ENCODE results near the gene RIMS1. TPM values are rescaled to one million over a fixed set of nuclear protein-coding genes. Genes with fewer than 3 reads are reported as not detected.

The RIMS1 gene
- total and polyA plus RNA-seq, 4 donors = 0.09 to 0.17 TPM; not detected in 2

GRCh38 chr6:72248621-72249020, 362.3 kb downstream of the RIMS1 start:
- Histone ChIP-seq H3K4me3 (ENCODE audit: low read depth in 1 of 3, low read length in 3 of 3) (no peak overlapping the region), H3K4me1 (ENCODE audit: control insufficient read depth in 4 of 4, insufficient read depth in 4 of 4, low read length in 3 of 4) (no peaks in the 10 kb centered on the region), H3K9me3 (ENCODE audit: control insufficient read depth in 4 of 4, low read length in 3 of 4) (no peaks in the 10 kb centered on the region), H3K36me3 (ENCODE audit: control insufficient read depth in 4 of 4, insufficient read depth in 3 of 4, low read depth in 1 of 4, low read length in 3 of 4) (no peaks in the 10 kb centered on the region), H3K27me3 (ENCODE audit: control insufficient read depth in 4 of 4, insufficient read depth in 4 of 4, low read length in 3 of 4) (no peaks in the 10 kb centered on the region), H3K9ac (ENCODE audit: low read depth in 1 of 2, low read length in 2 of 2) (no peak overlapping the region), H3K27ac (ENCODE audit: low read depth in 1 of 2, low read length in 2 of 2) (no peak overlapping the region)
- TF ChIP-seq FOXA1 (IDR thresholded peaks at IDR 0.05) (no peak), JUND (IDR thresholded peaks at IDR 0.05) (no peak), NR2F2 (IDR thresholded peaks at IDR 0.05) (no peak), RXRA (IDR thresholded peaks at IDR 0.05) (no peak)
- WGBS = 90% methylated on average over 1 of the region's 1 CpG
- no peak for DNase-seq (ENCODE audit: low spot score)

GRCh38 chr6:72250664-72251063, 364.3 kb downstream of the RIMS1 start:
- TF ChIP-seq REST (IDR thresholded peaks at IDR 0.05) = no peak
- no peak for TF ChIP-seq RXRA (IDR thresholded peaks at IDR 0.05)
- no peak for TF ChIP-seq FOXA2 (IDR thresholded peaks at IDR 0.05)
- no peak for TF ChIP-seq GABPA (IDR thresholded peaks at IDR 0.05 in 1 of 2, conservative IDR thresholded peaks at IDR 0.05 in 1 of 2)
- no peak for TF ChIP-seq SP1 (IDR thresholded peaks at IDR 0.05)
- TF ChIP-seq NR2F2 (IDR thresholded peaks at IDR 0.05) = no peak

GRCh38 chr6:72260489-72260888, 374.1 kb downstream of the RIMS1 start:
- Histone ChIP-seq H3K36me3 (ENCODE audit: control insufficient read depth in 4 of 4, insufficient read depth in 3 of 4, low read depth in 1 of 4, low read length in 3 of 4) (no peaks in the 10 kb centered on the region), H3K4me3 (ENCODE audit: low read depth in 1 of 3, low read length in 3 of 3) (no peak overlapping the region), H3K4me1 (ENCODE audit: control insufficient read depth in 4 of 4, insufficient read depth in 4 of 4, low read length in 3 of 4) (no peaks in the 10 kb centered on the region), H3K27me3 (ENCODE audit: control insufficient read depth in 4 of 4, insufficient read depth in 4 of 4, low read length in 3 of 4) (no peaks in the 10 kb centered on the region), H3K27ac (ENCODE audit: low read depth in 1 of 2, low read length in 2 of 2) (no peak overlapping the region), H3K9ac (ENCODE audit: low read depth in 1 of 2, low read length in 2 of 2) (no peak overlapping the region), H3K9me3 (ENCODE audit: control insufficient read depth in 4 of 4, low read length in 3 of 4) (no peaks in the 10 kb centered on the region)
- 59% methylated on average over 3 of the region's 3 CpGs for WGBS
- no peak for TF ChIP-seq MAX (IDR thresholded peaks at IDR 0.05)
- no peak for TF ChIP-seq REST (IDR thresholded peaks at IDR 0.05)
- TF ChIP-seq NR2F2 (IDR thresholded peaks at IDR 0.05) = no peak
- TF ChIP-seq TAF1 (conservative IDR thresholded peaks at IDR 0.05) = no peak
- no peak for TF ChIP-seq HNF4G (IDR thresholded peaks at IDR 0.05)
- no peak for DNase-seq (ENCODE audit: low spot score)

More at GRCh38 chr6:72250664-72251063, 364.3 kb downstream of the RIMS1 start:
- 94% methylated on average over 3 of the region's 3 CpGs for WGBS
- no peaks in the 10 kb centered on the region for H3K27me3 ChIP-seq (ENCODE audit: control insufficient read depth in 4 of 4, insufficient read depth in 4 of 4, low read length in 3 of 4)
- H3K27ac ChIP-seq (ENCODE audit: low read depth in 1 of 2, low read length in 2 of 2) = no peak overlapping the region
- H3K9ac ChIP-seq (ENCODE audit: low read depth in 1 of 2, low read length in 2 of 2) = no peak overlapping the region
- no peaks in the 10 kb centered on the region for H3K36me3 ChIP-seq (ENCODE audit: control insufficient read depth in 4 of 4, insufficient read depth in 3 of 4, low read depth in 1 of 4, low read length in 3 of 4)
- no peaks in the 10 kb centered on the region for H3K9me3 ChIP-seq (ENCODE audit: control insufficient read depth in 4 of 4, low read length in 3 of 4)
- no peak overlapping the region for H3K4me3 ChIP-seq (ENCODE audit: low read depth in 1 of 3, low read length in 3 of 3)
- no peak for DNase-seq (ENCODE audit: low spot score)
- H3K4me1 ChIP-seq (ENCODE audit: control insufficient read depth in 4 of 4, insufficient read depth in 4 of 4, low read length in 3 of 4) = no peaks in the 10 kb centered on the region

All from liver (tissue), 9 donors.